NCI-H2081 treated with DMSO at 0.1 percent for 48 hours (cell line): ENCODE measurements around the gene HOXA6.

Experiments used
- DNase-seq: peaks from one replicate; lab custom pipeline; 2025; lab: John Stamatoyannopoulos, UW

The HOXA6 gene

GRCh38 chr7:27184337-27185012 is 36.9 kb upstream of the HOXA6 start:
- no peak for DNase-seq

GRCh38 chr7:27183682-27184336 is 36.2 kb upstream of the HOXA6 start:
- DNase-seq = no peak

GRCh38 chr7:27182861-27183681 is 35.5 kb upstream of the HOXA6 start:
- no peak for DNase-seq

- no peak for DNase-seq
Observed at GRCh38 chr7:27182285-27182841, 34.8 kb upstream of the HOXA6 start.

- DNase-seq = no peak
Observed at GRCh38 chr7:27181795-27182275, 34.3 kb upstream of the HOXA6 start.

- no peak for DNase-seq
Observed at GRCh38 chr7:27180431-27181420, 33.2 kb upstream of the HOXA6 start.

GRCh38 chr7:27179503-27180430 is 32.2 kb upstream of the HOXA6 start:
- DNase-seq = no peak

- DNase-seq = no peak
Observed at GRCh38 chr7:27179030-27179429, 31.5 kb upstream of the HOXA6 start.

- DNase-seq = no peak
Observed at GRCh38 chr7:27178366-27178765, 30.8 kb upstream of the HOXA6 start.

- no peak for DNase-seq
Observed at GRCh38 chr7:27177795-27178320, 30.3 kb upstream of the HOXA6 start.

- DNase-seq = no peak
Observed at GRCh38 chr7:27176962-27177794, 29.6 kb upstream of the HOXA6 start.

GRCh38 chr7:27176524-27176845 is 28.9 kb upstream of the HOXA6 start:
- DNase-seq = no peak

- no peak for DNase-seq
Observed at GRCh38 chr7:27175626-27176523, 28.3 kb upstream of the HOXA6 start.

- no peak for DNase-seq
Observed at GRCh38 chr7:27174874-27175625, 27.5 kb upstream of the HOXA6 start.

- no peak for DNase-seq
Observed at GRCh38 chr7:27173956-27174873, 26.6 kb upstream of the HOXA6 start, which contains the start of gene HOXA10. TSS of gene HOXA10 (minus strand) at chr7:27174320. CDS start at chr7:27174306, 14 bp downstream.

- no peak for DNase-seq
Observed at GRCh38 chr7:27173511-27173955, 26.0 kb upstream of the HOXA6 start.
